Sigmoid colon (tissue), 4 donors: Measurements from ENCODE around the gene TAF5L.

Source experiments
- CTCF ChIP-seq, 4 experiments: fragments of 450-650 bp in 3 of 4; fragments of 200-600 bp in 1 of 4; IDR thresholded peaks; one replicate each; pipeline ENCODE4 v1.5.1; 2016 to 2019; ENCODE audit warnings: antibody characterized with exemption in 4 of 4, mild to moderate bottlenecking in 3 of 4, moderate library complexity in 2 of 4
- EP300 ChIP-seq, 4 donors: sonication (generic); formaldehyde crosslinking; IDR thresholded peaks; one replicate each; pipeline ENCODE4 v1.6.1; 2017; ENCODE audit warnings: antibody characterized with exemption in 4 of 4
- POLR2A ChIP-seq, 2 donors: fragments of 450-650 bp; IDR thresholded peaks; one replicate each; pipeline ENCODE4 v1.6.1; 2016; ENCODE audit warnings: antibody characterized with exemption in 2 of 2, mild to moderate bottlenecking in 2 of 2, moderate library complexity in 2 of 2
- POLR2AphosphoS5 ChIP-seq, 4 donors: sonication (generic); formaldehyde crosslinking; IDR thresholded peaks; one replicate each; pipeline ENCODE4 v1.6.1; 2017; ENCODE audit warnings: antibody characterized with exemption in 4 of 4

- TF ChIP-seq POLR2A (IDR thresholded peaks at IDR 0.05) (no peak), CTCF (IDR thresholded peaks at IDR 0.05) (no peak), EP300 (IDR thresholded peaks at IDR 0.05) (no peak), POLR2AphosphoS5 (IDR thresholded peaks at IDR 0.05) (no peak)
Observed at GRCh38 chr1:229574679-229575442, 51.1 kb downstream of the TAF5L start.
